Naive thymus-derived CD4-positive, alpha-beta T cell (primary cell): ENCODE results near the gene BTN1A1. TPM values are rescaled to one million over a fixed set of nuclear protein-coding genes. Genes with fewer than 3 reads are reported as not detected.
"Not testable (repeated sequence)": the region's sequence is repeated elsewhere in the genome, so short reads cannot be mapped to it uniquely, and the experiment has no call there.

ENCODE experiments used
- ATAC-seq: fragments of 150-1000 bp; cut with Tn5 transposase; 2 replicates; pipeline ENCODE4 v1.10.0; 2021; ENCODE audit warnings: mild to moderate bottlenecking, moderate library complexity
- CTCF ChIA-PET: fragments of 350-600 bp; sonication (Branson Sonifier 250); formaldehyde crosslinking; loops from one replicate; lab custom pipeline; 2021; ENCODE audit warnings: antibody characterized with exemption; lab: Charles Lee
- POLR2A ChIA-PET: fragments of 350-600 bp; sonication (Branson Sonifier 250); formaldehyde crosslinking; loops from one replicate; lab custom pipeline; 2021; ENCODE audit warnings: antibody characterized with exemption, inconsistent platforms; lab: Charles Lee
- DNase-seq, 9 donors: peaks; one replicate each; pipeline versions ENCODE4 v3.0.0 to v3.0.0-alpha.2; 2020 to 2022; ENCODE audit warnings: mixed read lengths in 1 of 9
- H3K27ac ChIP-seq: one replicate; pipeline ENCODE4 v1.7.0; 2013; ENCODE audit warnings: mild to moderate bottlenecking, low read depth, low read length, moderate library complexity
- H3K27me3 ChIP-seq, 2 donors: one replicate each; pipeline ENCODE4 v1.7.0; 2013; ENCODE audit warnings: low read length in 2 of 2, mild to moderate bottlenecking in 2 of 2, moderate library complexity in 2 of 2; ENCODE audit not compliant: control insufficient read depth in 2 of 2, insufficient read depth in 2 of 2
- H3K36me3 ChIP-seq, 3 experiments: 1 replicate in 2 of 3; 2 replicates in 1 of 3; pipeline ENCODE4 v1.7.0; 2013; ENCODE audit warnings: low read length in 3 of 3, mild to moderate bottlenecking in 3 of 3, moderate library complexity in 1 of 3; ENCODE audit not compliant: insufficient read depth in 3 of 3, control insufficient read depth in 2 of 3
- H3K4me1 ChIP-seq, 2 donors: one replicate each; pipeline ENCODE4 v1.7.0; 2013; ENCODE audit warnings: low read length in 2 of 2, mild to moderate bottlenecking in 2 of 2, moderate library complexity in 1 of 2; ENCODE audit not compliant: control insufficient read depth in 2 of 2, insufficient read depth in 2 of 2
- H3K4me3 ChIP-seq: 2 replicates; pipeline ENCODE4 v1.7.0; 2013; ENCODE audit warnings: mild to moderate bottlenecking, low read length
- H3K9me3 ChIP-seq, 3 experiments: 1 replicate in 2 of 3; 2 replicates in 1 of 3; pipeline ENCODE4 v1.7.0; 2013; ENCODE audit warnings: low read length in 3 of 3; ENCODE audit not compliant: control insufficient read depth in 2 of 3
- H3K27ac Mint-ChIP-seq, 9 donors: one replicate each; pipeline ENCODE4 v1.8.0; 2020 to 2022; ENCODE audit warnings: mixed read lengths in 9 of 9, mild to moderate bottlenecking in 8 of 9, moderate library complexity in 5 of 9, inconsistent platforms in 2 of 9
- H3K27me3 Mint-ChIP-seq, 5 donors: one replicate each; pipeline ENCODE4 v1.8.0; 2021 to 2022; ENCODE audit warnings: mixed read lengths in 5 of 5, mild to moderate bottlenecking in 1 of 5
- H3K36me3 Mint-ChIP-seq, 5 donors: one replicate each; pipeline ENCODE4 v1.8.0; 2020 to 2022; ENCODE audit warnings: mixed read lengths in 5 of 5, mild to moderate bottlenecking in 3 of 5, inconsistent platforms in 1 of 5
- H3K4me1 Mint-ChIP-seq, 7 donors: one replicate each; pipeline ENCODE4 v1.8.0; 2020 to 2022; ENCODE audit warnings: mixed read lengths in 7 of 7, mild to moderate bottlenecking in 3 of 7, inconsistent platforms in 1 of 7
- H3K4me3 Mint-ChIP-seq, 10 donors: one replicate each; pipeline ENCODE4 v1.8.0; 2020 to 2022; ENCODE audit warnings: mild to moderate bottlenecking in 10 of 10, mixed read lengths in 10 of 10, moderate library complexity in 6 of 10, inconsistent platforms in 2 of 10
- H3K9me3 Mint-ChIP-seq, 11 donors: one replicate each; pipeline ENCODE4 v1.8.0; 2020 to 2022; ENCODE audit warnings: mixed read lengths in 11 of 11, mild to moderate bottlenecking in 4 of 11, inconsistent platforms in 1 of 11, moderate library complexity in 1 of 11
- intact Hi-C, 2 donors: fragments of 100-400 bp; cut with micrococcal nuclease; formaldehyde crosslinking; loops; one replicate each; pipeline ENCODE4 v1.15.1; 2023
- polyA plus RNA-seq, 2 donors: library from polyadenylated mRNA; unstranded; fragments of 300-500 nt; fragmentation: Illumina TruSeq; gene quantifications; one replicate each; pipeline ENCODE4 v1.2.3, GENCODE V29; 2021
- total RNA-seq, 6 experiments: library from RNA in 5 of 6; stranded (reverse) in 5 of 6; gene quantifications; 1 replicate in 5 of 6; 2 replicates in 1 of 6; pipeline ENCODE4 v1.2.3 and lab custom pipeline; 2021 to 2026

The BTN1A1 gene
- total and polyA plus RNA-seq, 7 experiments from 2014 or later: not detected

- H3K4me1 Mint-ChIP-seq, H3K36me3 ChIP-seq, H3K4me1 ChIP-seq, H3K27ac Mint-ChIP-seq, intact Hi-C loops, H3K9me3 Mint-ChIP-seq, H3K27me3 ChIP-seq, H3K9me3 ChIP-seq, H3K27ac ChIP-seq, CTCF ChIA-PET, ATAC-seq, H3K4me3 Mint-ChIP-seq, DNase-seq, H3K4me3 ChIP-seq, H3K36me3 Mint-ChIP-seq: not testable (repeated sequence)
- POLR2A ChIA-PET: interaction anchor here (1.4 kb wide), 1 partner anchor 9 kb away, joined by 3 read pairs; no protein-coding TSS in a partner anchor
- H3K27me3 Mint-ChIP-seq: peaks cover 0 to 21% (median 0%) of the 10 kb centered on the region in 5 donors
Observed at GRCh38 chr6:26511033-26511432, 10.9 kb downstream of the BTN1A1 start.

- ATAC-seq (no peak), DNase-seq (no peak)
- no peak overlapping the region for H3K4me3 ChIP-seq
- H3K9me3 ChIP-seq: no peaks in the 10 kb centered on the region
- Mint-ChIP-seq H3K9me3 (no peaks in the 10 kb centered on the region), H3K4me1 (peaks cover 0 to 5% (median 3%) of the 10 kb centered on the region in 7 donors), H3K27ac (no peak overlapping the region), H3K36me3 (no peaks in the 10 kb centered on the region), H3K4me3 (no peak overlapping the region), H3K27me3 (peaks cover 0 to 5% (median 0%) of the 10 kb centered on the region in 5 donors)
- ChIA-PET CTCF (no interaction called here), POLR2A (interaction anchor here (1.2 to 1.3 kb wide), 2 partner anchors 23 to 41 kb away, joined by 3 to 5 read pairs; partner anchors contain the start of gene HMGN4)
- H3K27ac ChIP-seq: no peak overlapping the region
- H3K4me1 ChIP-seq: peaks cover 3% of the 10 kb centered on the region in 2 donors
- intact Hi-C loops: no loop called here
- H3K36me3 ChIP-seq: no peaks in the 10 kb centered on the region
- peaks cover 0 to 3% of the 10 kb centered on the region in 2 donors for H3K27me3 ChIP-seq
Observed at GRCh38 chr6:26514984-26515383, 14.9 kb downstream of the BTN1A1 start.

GRCh38 chr6:26516481-26517427, 16.7 kb downstream of the BTN1A1 start:
- no peak overlapping the region for H3K27ac Mint-ChIP-seq
- POLR2A ChIA-PET: no interaction called here
- no peak overlapping the region for H3K4me3 Mint-ChIP-seq

GRCh38 chr6:26519359-26519758, 19.3 kb downstream of the BTN1A1 start:
- Mint-ChIP-seq H3K4me3 (no peak overlapping the region), H3K27me3 (peaks cover 0 to 2% (median 0%) of the 10 kb centered on the region in 5 donors), H3K36me3 (peaks cover 0 to 5% (median 0%) of the 10 kb centered on the region in 5 donors), H3K27ac (peak overlapping the region in 2 of 9 donors; percentile 72 to 97), H3K4me1 (peaks cover 6 to 37% (median 34%) of the 10 kb centered on the region in 7 donors), H3K9me3 (peaks cover 0 to 9% (median 0%) of the 10 kb centered on the region in 11 donors)
- DNase-seq (no peak), ATAC-seq (no peak)
- ChIA-PET CTCF (interaction anchor here (0.6 to 1.1 kb wide), 3 partner anchors 45 to 50 kb away, joined by 3 to 7 read pairs (median 3); no protein-coding TSS in a partner anchor), POLR2A (interaction anchor here (0.6 to 4.7 kb wide), 13 partner anchors 8 to 86 kb away, joined by 3 to 51 read pairs (median 3); partner anchors contain the start of gene HMGN4)
- H3K4me1 ChIP-seq: peaks cover 8 to 15% of the 10 kb centered on the region in 2 donors
- no peak overlapping the region for H3K27ac ChIP-seq
- H3K27me3 ChIP-seq: no peaks in the 10 kb centered on the region
- H3K9me3 ChIP-seq: no peaks in the 10 kb centered on the region
- no peaks in the 10 kb centered on the region for H3K36me3 ChIP-seq
- intact Hi-C loops: no loop called here
- no peak overlapping the region for H3K4me3 ChIP-seq

More at GRCh38 chr6:26516481-26517427, 16.7 kb downstream of the BTN1A1 start:
- intact Hi-C loops: no loop called here
- H3K9me3 Mint-ChIP-seq: peaks cover 0 to 9% (median 0%) of the 10 kb centered on the region in 11 donors
- CTCF ChIA-PET: no interaction called here
- Histone ChIP-seq H3K4me3 (no peak overlapping the region), H3K27me3 (peaks cover 0 to 2% of the 10 kb centered on the region in 2 donors), H3K4me1 (peaks cover 8% of the 10 kb centered on the region in 2 donors), H3K9me3 (no peaks in the 10 kb centered on the region), H3K36me3 (no peaks in the 10 kb centered on the region), H3K27ac (no peak overlapping the region)
- H3K4me1 Mint-ChIP-seq: peaks cover 6 to 16% (median 15%) of the 10 kb centered on the region in 7 donors
- peaks cover 0 to 5% (median 0%) of the 10 kb centered on the region in 5 donors for H3K36me3 Mint-ChIP-seq
- ATAC-seq (no peak), DNase-seq (no peak)
- peaks cover 0 to 5% (median 0%) of the 10 kb centered on the region in 5 donors for H3K27me3 Mint-ChIP-seq

- Histone ChIP-seq H3K4me3 (peak overlapping the region; percentile 67), H3K9me3 (no peaks in the 10 kb centered on the region), H3K4me1 (peaks cover 8 to 15% of the 10 kb centered on the region in 2 donors), H3K27me3 (no peaks in the 10 kb centered on the region), H3K36me3 (no peaks in the 10 kb centered on the region), H3K27ac (peak overlapping the region; percentile 73)
- DNase-seq (peak in 2 of 9 donors; percentile 29 to 30), ATAC-seq (peak; percentile 17)
- Mint-ChIP-seq H3K4me3 (peak overlapping the region; percentile 73 to 100 (median 85)), H3K27ac (peak overlapping the region; percentile 92 to 98 (median 96)), H3K9me3 (peaks cover 0 to 9% (median 0%) of the 10 kb centered on the region in 11 donors), H3K36me3 (peaks cover 0 to 5% (median 0%) of the 10 kb centered on the region in 5 donors), H3K27me3 (peaks cover 0 to 2% (median 0%) of the 10 kb centered on the region in 5 donors), H3K4me1 (peaks cover 6 to 42% (median 35%) of the 10 kb centered on the region in 7 donors)
- intact Hi-C loops: loop anchor here (1.0 to 10.0 kb wide), 5 partner anchors 46 to 857 kb away; partner anchors contain the start of genes BTN2A1 (in 2 of the 2) and BTN3A1 (in 1 of the 2)
- POLR2A ChIA-PET: interaction anchor here (0.7 to 4.7 kb wide), 15 partner anchors 9 to 212 kb away, joined by 3 to 51 read pairs (median 3); partner anchors contain the start of gene HMGN4
- CTCF ChIA-PET: no interaction called here
Observed at GRCh38 chr6:26520237-26520849, 20.2 kb downstream of the BTN1A1 start.
